HG02759 (cell line): ENCODE measurements around the gene MUTYH.
"Not testable (repeated sequence)": the region's sequence is repeated elsewhere in the genome, so short reads cannot be mapped to it uniquely, and the experiment has no call there.

Experiments
- ATAC-seq: cut with Tn5 transposase; IDR thresholded peaks from one replicate; pipeline ENCODE4 v1.9.1; 2021; ENCODE audit warnings: mild to moderate bottlenecking, moderate library complexity; ENCODE audit not compliant: unreplicated experiment

The MUTYH gene

DNA sequence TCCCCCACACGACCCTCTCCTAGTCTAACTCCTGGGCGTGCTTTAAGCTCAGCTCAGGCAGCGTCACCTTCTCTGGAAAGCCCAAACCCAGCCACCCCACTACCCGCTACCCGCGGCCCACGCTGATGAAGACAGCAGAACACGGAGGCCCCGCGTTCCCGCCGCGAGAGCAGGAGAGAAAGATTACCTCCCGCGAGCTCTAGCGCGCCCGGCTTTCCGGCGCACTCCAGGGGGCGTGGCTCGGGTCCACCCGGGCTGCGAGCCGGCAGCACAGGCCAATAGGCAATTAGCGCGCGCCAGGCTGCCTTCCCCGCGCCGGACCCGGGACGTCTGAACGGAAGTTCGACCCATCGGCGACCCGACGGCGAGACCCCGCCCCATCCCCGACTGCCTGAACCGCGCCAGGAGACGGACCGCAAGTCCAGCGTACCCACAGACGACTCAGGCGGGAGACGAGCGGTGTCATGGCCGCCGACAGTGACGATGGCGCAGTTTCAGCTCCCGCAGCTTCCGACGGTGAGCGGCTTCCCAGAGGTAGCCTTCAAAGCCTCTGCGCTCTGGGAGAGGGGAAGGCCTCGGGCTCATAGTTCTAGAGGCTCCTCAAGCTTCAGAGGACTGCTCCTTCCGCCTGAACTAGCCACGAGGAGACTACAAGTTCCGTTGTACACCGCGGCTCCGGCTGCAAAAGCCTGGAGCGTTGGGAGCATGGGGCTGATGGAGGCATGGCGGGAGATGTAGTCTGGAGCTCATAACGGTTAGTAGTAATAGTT lies at the start of gene MUTYH, which contains the start of gene TOE1:
MUTYH (minus strand) TSS at position 652 of the 770 bp plus-strand sequence. CDS start 5,935 bp downstream, outside the sequence.
TOE1 (plus strand) TSS at position 382 of the 770 bp plus-strand sequence; CDS start at position 465, 83 bp downstream.
- peak; percentile 82 for ATAC-seq

GRCh38 chr1:45386219-45386618 lies 46.0 kb upstream of the MUTYH start:
- no peak for ATAC-seq

DNA sequence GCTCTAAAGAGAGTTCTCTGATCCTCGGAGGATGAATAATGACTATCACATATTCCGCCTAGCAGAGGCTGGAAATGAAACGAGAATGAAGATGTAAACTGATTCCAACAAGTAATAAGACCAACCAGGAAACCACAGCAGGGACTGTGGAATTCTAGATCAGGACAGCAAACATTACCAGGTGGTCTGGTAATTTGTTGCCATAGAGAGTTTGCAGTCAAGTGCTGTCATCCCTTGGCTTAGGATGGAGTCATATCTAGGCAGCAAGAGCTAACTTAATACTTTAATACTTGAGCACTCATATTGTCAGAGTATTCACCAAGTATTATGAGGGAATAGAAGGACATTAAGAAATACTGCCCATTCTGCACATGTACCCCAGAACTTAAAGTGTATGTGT lies 45.1 kb upstream of the MUTYH start:
- ATAC-seq = no peak

- not testable (repeated sequence) for ATAC-seq
Observed at GRCh38 chr1:45384213-45384612, 44.0 kb upstream of the MUTYH start.

DNA sequence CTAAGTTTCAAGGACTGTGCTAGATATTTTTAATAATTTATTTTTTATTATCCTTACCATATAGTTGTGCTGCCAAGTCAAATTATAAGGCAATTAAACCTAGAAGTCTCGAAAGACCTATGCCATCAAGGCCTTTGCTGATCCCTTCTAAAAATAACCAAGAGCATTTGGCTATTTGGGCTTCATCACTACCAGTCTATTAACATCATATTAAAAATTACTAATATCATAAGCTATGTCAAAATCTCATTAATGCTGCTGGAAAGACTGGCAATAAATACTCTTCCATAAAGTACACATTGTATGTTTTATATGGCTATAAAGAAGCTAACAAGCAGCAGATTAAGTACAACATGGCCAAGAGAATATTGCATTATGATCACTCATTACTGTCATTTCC lies 43.0 kb upstream of the MUTYH start:
- no peak for ATAC-seq

DNA sequence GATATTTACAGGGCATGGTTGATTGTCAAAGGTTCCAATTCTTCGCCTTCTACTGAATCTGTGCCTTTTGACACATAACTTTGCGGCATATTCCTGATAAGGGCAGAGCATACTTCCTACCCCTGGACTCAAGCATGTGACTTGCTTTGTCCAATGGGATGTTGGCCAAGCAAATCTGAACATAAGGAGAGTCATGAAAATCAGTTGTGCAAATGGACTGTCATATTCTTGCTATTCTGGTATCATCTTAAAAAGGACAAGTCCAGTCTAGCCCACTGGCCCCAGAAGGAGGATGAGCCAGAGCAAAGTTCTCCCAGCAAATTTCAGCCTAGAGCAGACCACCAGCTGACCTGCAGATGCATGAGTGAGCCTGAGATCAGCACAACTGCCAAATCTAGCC lies 41.0 kb upstream of the MUTYH start:
- ATAC-seq = no peak

DNA sequence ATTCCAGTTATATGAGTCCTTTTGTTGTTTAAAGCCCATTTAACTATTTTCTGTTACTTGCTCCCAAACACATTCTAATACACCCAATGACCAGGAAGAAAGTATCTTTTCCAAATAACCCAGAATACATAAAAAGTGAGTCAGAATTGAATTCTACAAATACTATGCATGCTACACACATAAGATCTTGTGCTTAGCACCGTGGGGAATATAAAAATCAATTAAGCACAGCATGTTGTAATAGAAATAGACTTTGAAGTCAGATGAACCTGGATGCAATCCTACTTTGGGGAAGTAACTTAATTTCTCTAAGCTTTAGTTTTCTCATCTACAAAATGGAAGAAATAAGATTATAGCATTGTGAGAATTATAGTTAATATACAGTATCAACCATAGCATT lies 40.5 kb upstream of the MUTYH start:
- ATAC-seq = no peak

DNA sequence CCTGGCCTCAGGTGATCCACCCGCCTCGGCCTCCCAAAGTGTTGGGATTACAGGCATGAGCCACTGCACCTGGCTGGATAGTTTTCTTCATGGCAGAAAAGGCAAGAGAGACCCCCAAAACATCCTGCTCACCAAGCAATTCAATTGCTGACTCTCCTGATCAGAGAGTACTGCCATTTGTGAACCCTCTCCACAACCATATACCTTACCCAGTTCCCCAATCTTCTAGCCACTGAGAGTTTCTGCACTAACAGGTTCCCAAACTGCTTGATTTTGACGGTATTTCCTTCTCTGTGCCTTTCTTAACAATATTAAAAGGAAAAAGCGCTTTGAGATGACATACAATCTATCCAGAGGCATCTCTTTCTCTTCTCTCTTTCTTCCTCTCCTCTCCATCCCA lies 39.9 kb upstream of the MUTYH start:
- no peak for ATAC-seq

DNA sequence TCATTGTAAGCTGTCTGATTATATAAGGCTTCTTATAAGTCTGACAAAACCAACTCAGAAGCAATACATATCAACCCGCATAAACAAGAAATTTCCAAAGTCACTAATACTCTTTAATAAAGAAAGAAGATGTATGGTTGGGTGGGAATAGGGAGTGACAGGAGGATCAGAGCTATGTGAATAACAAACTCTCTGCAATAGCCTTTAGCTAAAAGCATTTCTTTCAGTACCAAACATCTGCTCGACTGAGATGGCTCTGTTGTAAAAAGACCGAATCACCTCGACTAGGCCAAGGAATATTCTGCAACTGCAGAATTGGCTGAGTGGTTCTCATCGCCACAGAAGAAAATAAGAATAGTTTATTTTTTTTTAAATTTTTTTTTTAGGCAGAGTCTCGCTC lies 39.3 kb upstream of the MUTYH start:
- no peak for ATAC-seq

GRCh38 chr1:45378184-45378583 lies 37.9 kb upstream of the MUTYH start:
- no peak for ATAC-seq

- ATAC-seq = no peak
Observed at GRCh38 chr1:45375104-45376090, 35.2 kb upstream of the MUTYH start.

GRCh38 chr1:45373573-45373972 lies 33.3 kb upstream of the MUTYH start:
- ATAC-seq = no peak

DNA sequence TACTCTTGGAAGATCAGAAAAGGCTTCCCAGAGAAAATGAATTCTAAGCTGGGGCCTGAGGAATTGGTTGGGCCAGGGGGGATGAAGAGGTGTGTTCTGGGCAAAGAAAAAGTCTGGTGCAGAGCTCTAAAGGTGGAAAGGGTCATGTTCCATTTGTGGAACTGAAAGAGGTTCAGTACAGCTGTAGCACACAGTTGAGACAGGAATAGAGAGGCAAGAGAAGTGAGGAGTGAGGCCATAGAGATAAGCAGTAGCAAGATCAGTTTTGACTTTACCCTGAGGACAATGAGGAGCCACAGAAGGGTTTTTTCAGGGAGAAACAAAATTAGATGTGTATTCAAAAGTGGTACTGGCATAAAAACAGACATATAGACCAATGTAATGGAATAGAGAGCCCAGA lies 30.3 kb upstream of the MUTYH start:
- no peak for ATAC-seq

DNA sequence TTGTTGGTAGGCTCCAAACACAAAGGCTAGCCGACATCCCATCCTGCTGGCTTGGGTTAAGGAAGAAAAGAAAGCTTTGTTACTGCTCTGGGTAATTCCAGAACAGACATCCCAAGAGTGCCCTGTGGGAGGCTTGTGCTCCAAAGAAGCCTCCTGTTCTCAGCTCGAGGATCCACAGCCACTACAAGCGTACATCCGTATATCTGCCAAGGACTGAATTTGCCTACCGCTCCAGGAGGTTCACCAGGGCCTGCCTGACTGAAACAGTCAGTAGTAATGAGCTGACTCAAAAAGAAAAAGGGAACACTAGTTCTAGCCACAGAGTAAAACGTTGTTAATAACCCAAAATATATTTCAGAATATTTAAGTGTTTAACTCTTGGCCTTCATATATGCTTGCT lies 24.8 kb upstream of the MUTYH start:
- ATAC-seq = peak; percentile 55

DNA sequence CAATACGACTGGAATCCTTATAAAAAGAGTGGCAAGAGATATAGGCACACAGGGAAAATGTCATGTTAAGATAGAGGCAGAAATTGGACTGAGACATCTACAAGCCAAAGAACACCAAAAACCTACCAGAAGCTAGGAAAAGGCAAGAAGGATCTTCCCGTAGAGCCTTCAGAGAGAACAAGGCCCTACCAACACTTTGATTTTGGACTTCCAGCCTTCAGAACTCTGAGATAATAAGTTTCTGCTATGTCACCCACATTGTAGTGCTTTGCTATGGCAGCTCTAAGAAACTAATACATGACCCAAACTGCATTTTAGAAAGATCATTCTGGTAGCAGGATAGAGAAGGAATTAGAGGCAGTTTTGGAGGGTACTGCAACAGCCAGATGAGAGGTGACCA lies 24.1 kb upstream of the MUTYH start:
- ATAC-seq = no peak

DNA sequence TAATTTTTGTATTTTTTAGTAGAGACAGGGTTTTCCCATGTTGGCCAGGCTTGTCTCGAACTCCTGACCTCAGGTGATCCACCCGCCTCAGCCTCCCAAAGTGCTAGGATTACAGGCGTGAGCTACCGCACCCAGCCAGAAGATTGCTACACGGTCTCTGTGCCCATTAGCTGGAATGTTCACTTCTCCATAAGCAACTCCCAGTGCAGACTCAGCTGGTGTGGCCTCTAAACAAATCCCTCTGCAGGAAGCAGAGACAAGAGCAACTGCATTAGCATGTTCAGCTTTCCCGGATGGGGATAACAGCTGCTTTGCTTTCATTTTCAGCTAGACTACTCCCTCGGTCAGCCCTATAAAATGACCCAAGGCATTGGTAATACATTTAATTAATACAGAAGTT lies 20.7 kb upstream of the MUTYH start:
- not testable (repeated sequence) for ATAC-seq

DNA sequence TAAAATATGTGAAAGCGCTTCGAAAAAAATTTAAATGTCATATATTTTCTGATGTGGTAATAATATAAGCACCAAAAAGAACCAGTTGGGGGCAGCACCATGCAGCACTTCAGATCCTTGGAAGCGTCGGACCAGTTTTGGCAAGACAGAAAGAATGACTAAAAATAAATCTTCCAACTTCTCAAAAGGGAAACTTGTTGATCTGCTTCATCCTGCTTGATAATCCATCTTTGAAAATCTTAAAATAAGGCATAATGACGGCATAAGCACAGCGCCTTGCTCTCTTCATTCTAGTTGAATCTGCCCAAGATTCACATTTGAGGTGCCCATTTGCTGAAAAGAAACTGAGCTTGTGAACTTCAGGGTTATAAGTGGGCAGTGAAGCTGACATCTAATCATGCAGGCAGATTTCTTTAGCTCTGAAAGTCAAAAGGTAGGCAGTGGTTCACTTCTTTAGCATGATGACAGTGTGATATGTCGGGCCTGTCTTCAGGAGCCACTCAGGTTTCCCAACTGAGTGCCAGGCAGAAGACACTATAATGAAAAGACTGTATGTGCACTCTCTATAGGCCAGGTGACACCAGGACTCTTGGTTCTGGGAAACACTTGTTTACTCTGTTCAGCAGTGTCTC lies 19.8 kb upstream of the MUTYH start:
- no peak for ATAC-seq

DNA sequence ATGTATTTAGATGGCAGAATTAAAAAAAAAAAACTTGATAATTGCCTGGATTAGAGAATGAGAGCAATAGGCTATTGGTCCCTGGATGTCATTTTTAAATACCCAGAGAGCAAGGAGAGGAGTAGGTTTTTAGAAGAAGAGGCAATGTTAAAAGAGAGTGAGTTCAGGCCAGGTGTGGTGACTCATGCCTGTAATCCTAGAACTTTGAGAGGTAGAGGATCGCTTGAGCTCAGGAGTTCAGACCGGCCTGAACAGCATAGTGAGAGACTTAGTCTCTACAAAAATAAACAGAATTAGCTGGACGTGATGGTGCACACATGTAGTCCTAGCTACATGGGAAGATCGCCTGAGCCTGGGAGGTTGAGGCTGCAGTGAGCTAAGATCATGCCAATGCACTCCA lies 15.9 kb upstream of the MUTYH start:
- no peak for ATAC-seq

DNA sequence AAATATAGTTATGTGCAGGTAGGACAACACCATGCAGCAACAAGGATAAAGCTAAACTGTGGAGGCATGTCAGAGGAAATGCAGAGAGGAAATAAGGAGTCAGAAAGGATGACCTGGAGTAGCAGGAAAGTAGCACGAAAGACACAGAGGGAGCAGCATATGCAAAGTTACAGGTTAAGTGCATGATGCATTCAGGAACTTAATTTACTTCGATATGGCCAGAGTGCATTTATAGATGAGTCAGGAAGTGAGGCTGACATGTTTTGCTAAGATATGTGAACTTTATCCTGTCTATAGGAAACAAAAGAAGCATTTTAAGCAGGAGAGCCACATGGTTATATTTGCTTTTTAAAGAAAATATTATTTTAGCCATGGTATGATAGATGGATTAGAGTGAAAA lies 15.4 kb upstream of the MUTYH start:
- ATAC-seq = no peak

GRCh38 chr1:45354838-45355237 lies 14.6 kb upstream of the MUTYH start:
- ATAC-seq = no peak

DNA sequence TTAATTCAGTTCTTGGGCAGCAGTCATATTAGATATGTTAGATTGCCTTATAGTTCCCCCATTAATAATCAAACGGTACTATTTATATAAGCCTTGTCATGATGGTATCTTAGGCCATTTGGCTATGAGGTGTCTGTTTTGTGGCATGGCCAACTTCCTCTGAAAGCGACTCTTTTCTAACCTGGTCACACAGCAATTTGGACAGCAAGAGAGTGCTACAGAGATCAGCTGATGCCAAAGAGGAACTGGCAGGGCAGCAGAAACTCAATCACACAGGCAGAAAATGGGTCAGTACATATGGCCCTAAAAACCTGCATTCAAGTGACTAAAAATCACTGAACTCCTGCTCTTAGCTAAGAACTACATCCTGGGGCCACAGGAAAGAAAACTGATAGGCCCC lies 13.4 kb upstream of the MUTYH start:
- no peak for ATAC-seq
